Effector CD4-positive, alpha-beta T cell (primary cell): ENCODE measurements around the gene FOXP1.

Experiments
- DNase-seq: peaks from one replicate; pipeline ENCODE4 v3.0.0-alpha.2; 2020

Gene FOXP1

GRCh38 chr3:71562938-71563337, 20.6 kb downstream of the FOXP1 start:
- no peak for DNase-seq

- no peak for DNase-seq
Measured at GRCh38 chr3:71560665-71561064, 22.9 kb downstream of the FOXP1 start.

- DNase-seq = no peak
Measured at GRCh38 chr3:71559578-71560162, 23.9 kb downstream of the FOXP1 start.

- no peak for DNase-seq
Measured at GRCh38 chr3:71559021-71559420, 24.5 kb downstream of the FOXP1 start.

GRCh38 chr3:71554649-71555048, 28.9 kb downstream of the FOXP1 start:
- DNase-seq = no peak

- no peak for DNase-seq
Measured at GRCh38 chr3:71551311-71551919, 32.1 kb downstream of the FOXP1 start.

- DNase-seq = no peak
Measured at GRCh38 chr3:71549951-71550350, 33.6 kb downstream of the FOXP1 start.

- no peak for DNase-seq
Measured at GRCh38 chr3:71548705-71549384, 34.7 kb downstream of the FOXP1 start.

GRCh38 chr3:71547249-71548198, 36.0 kb downstream of the FOXP1 start:
- DNase-seq = no peak

GRCh38 chr3:71546821-71547220, 36.7 kb downstream of the FOXP1 start:
- DNase-seq = no peak

GRCh38 chr3:71545330-71545729, 38.2 kb downstream of the FOXP1 start:
- DNase-seq = no peak

- no peak for DNase-seq
Measured at GRCh38 chr3:71543371-71544016, 40.0 kb downstream of the FOXP1 start.

GRCh38 chr3:71542521-71543370, 40.8 kb downstream of the FOXP1 start:
- no peak for DNase-seq

- DNase-seq = no peak
Measured at GRCh38 chr3:71541313-71541712, 42.2 kb downstream of the FOXP1 start.

GRCh38 chr3:71537211-71537611, 46.3 kb downstream of the FOXP1 start:
- no peak for DNase-seq

GRCh38 chr3:71536376-71536965, 47.1 kb downstream of the FOXP1 start:
- DNase-seq = no peak

- no peak for DNase-seq
Measured at GRCh38 chr3:71533588-71533987, 49.9 kb downstream of the FOXP1 start.

GRCh38 chr3:71532639-71533395, 50.7 kb downstream of the FOXP1 start:
- DNase-seq = no peak

- no peak for DNase-seq
Measured at GRCh38 chr3:71530903-71531530, 52.5 kb downstream of the FOXP1 start.

- no peak for DNase-seq
Measured at GRCh38 chr3:71528816-71529215, 54.7 kb downstream of the FOXP1 start.
